SK-N-MC (cell line): ENCODE measurements around the gene KIAA0825.

ENCODE experiments used
- EZH2 ChIP-seq: fragments of 200-600 bp; sonication (generic); IDR thresholded peaks from one replicate; pipeline ENCODE4 v1.6.1; 2017; ENCODE audit warnings: antibody characterized with exemption
- POLR2AphosphoS5 ChIP-seq: IDR thresholded peaks from 2 replicates; pipeline ENCODE4 v1.6.1; 2012; ENCODE audit warnings: mild to moderate bottlenecking, low read depth, low read length, borderline replicate concordance

- TF ChIP-seq EZH2 (no peak), POLR2AphosphoS5 (no peak)
These were observed 289.3 kb downstream of the KIAA0825 start for GRCh38 chr5:94329115-94329514.
